BLaER1 treated with 17β-estradiol and CSF1 and Interleukin-3, amounts not matched to agents 10 nM and 100 nM (cell line): ENCODE data around the gene BRDT.
"Not testable (repeated sequence)": the region's sequence is repeated elsewhere in the genome, so short reads cannot be mapped to it uniquely, and the experiment has no call there.

ENCODE experiments used
- H3K27ac ChIP-seq, 11 experiments: shearing (Covaris generic); formaldehyde crosslinking; 2 replicates each; pipeline ENCODE4 v1.8.1; 2022
- H3K27me3 ChIP-seq, 11 experiments: shearing (Covaris generic); formaldehyde crosslinking; 2 replicates each; pipeline ENCODE4 v1.8.1; 2022
- H3K36me3 ChIP-seq, 11 experiments: shearing (Covaris generic); formaldehyde crosslinking; 2 replicates each; pipeline ENCODE4 v1.8.1; 2022
- H3K4me1 ChIP-seq, 10 experiments: shearing (Covaris generic); formaldehyde crosslinking; 2 replicates each; pipeline ENCODE4 v1.8.1; 2022
- H3K4me2 ChIP-seq, 11 experiments: shearing (Covaris generic); formaldehyde crosslinking; 2 replicates each; pipeline ENCODE4 v1.8.1; 2022
- H3K4me3 ChIP-seq, 10 experiments: shearing (Covaris generic); formaldehyde crosslinking; 2 replicates each; pipeline ENCODE4 v1.8.1; 2022
- H3K9ac ChIP-seq, 11 experiments: shearing (Covaris generic); formaldehyde crosslinking; 2 replicates each; pipeline ENCODE4 v1.8.1; 2022
- H3K9me3 ChIP-seq, 11 experiments: shearing (Covaris generic); formaldehyde crosslinking; replicated peaks in 1 of 11; 2 replicates each; pipeline ENCODE4 v1.8.1; 2022
- H4K20me1 ChIP-seq, 11 experiments: shearing (Covaris generic); formaldehyde crosslinking; 2 replicates each; pipeline ENCODE4 v1.8.1; 2022
- Cebpa-rat ChIP-seq, 11 experiments: shearing (Covaris generic); IDR thresholded peaks; 2 replicates each; pipeline ENCODE4 v1.8.1; 2022

The BRDT gene

DNA sequence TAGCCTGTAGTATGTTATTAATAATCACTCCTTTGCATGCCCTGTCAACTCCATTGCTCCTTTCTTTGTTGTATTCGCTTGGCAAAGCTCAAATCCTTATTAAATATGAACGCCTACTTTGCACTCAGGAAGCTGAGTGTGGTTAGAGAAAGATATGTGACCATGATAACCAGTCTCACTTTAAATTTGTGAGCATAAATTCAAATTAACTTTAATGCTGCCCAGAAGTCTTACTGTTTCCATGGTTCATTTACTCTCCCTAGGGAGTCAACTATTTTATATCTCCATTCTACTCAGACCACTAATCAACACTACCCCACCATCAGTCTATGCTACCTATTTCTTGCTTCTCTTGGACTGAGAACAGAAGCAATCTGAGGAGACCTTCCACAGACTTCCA lies 68.5 kb downstream of the BRDT start:
- H3K4me2 ChIP-seq = peak overlapping the region in 3 of 11 experiments; percentile 7 to 28 (median 19); a peak in 5 of 22 replicates
- no peak overlapping the region for H3K9ac ChIP-seq
- H3K4me3 ChIP-seq = no peak overlapping the region
- no peak for TF ChIP-seq Cebpa-rat (IDR thresholded peaks at IDR 0.05)
- H4K20me1 ChIP-seq = no peaks in the 10 kb centered on the region
- no peak overlapping the region for H3K27ac ChIP-seq
- H3K4me1 ChIP-seq = peaks cover 0 to 18% (median 0%) of the 10 kb centered on the region in 10 experiments; a peak in 6 of 20 replicates
- no peaks in the 10 kb centered on the region for H3K27me3 ChIP-seq
- no peaks in the 10 kb centered on the region for H3K36me3 ChIP-seq
- H3K9me3 ChIP-seq = peaks cover 0 to 20% (median 7%) of the 10 kb centered on the region in 11 experiments; a peak in 8 of 22 replicates

DNA sequence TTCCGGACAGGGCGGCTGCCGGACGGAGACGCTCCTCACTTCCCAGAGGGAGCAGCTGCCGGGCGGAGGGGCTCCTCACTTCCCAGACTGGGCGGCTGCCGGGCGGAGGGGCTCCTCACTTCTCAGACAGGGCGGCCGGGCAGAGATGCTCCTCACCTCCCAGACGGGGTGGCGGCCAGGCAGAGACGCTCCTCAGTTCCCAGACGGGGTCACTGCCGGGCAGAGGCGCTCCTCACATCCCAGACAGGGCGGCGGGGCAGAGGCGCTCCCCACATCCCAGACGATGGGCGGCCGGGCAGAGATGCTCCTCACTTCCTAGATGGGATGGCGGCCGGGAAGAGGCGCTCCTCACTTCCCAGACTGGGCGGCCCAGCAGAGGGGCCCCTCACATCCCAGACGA lies 76.8 kb downstream of the BRDT start:
- not testable (repeated sequence) for H3K4me3 ChIP-seq, H3K9ac ChIP-seq, H3K27ac ChIP-seq, H3K4me2 ChIP-seq, H4K20me1 ChIP-seq, H3K36me3 ChIP-seq
- Histone ChIP-seq H3K4me1 (peaks cover 14 to 17% (median 16%) of the 10 kb centered on the region in 10 experiments; a peak in 19 of 20 replicates), H3K9me3 (peaks cover 12 to 44% (median 35%) of the 10 kb centered on the region in 11 experiments; a peak in 21 of 22 replicates), H3K27me3 (peaks cover 28 to 35% (median 33%) of the 10 kb centered on the region in 11 experiments)

- no peak for TF ChIP-seq Cebpa-rat (IDR thresholded peaks at IDR 0.05)
- no peak overlapping the region for H3K27ac ChIP-seq
- H3K4me1 ChIP-seq = peaks cover 14 to 18% (median 17%) of the 10 kb centered on the region in 10 experiments; a peak in 19 of 20 replicates
- no peaks in the 10 kb centered on the region for H4K20me1 ChIP-seq
- H3K9ac ChIP-seq = no peak overlapping the region
- peaks cover 12 to 44% (median 30%) of the 10 kb centered on the region in 11 experiments; a peak in 21 of 22 replicates for H3K9me3 ChIP-seq
- no peaks in the 10 kb centered on the region for H3K36me3 ChIP-seq
- no peak overlapping the region for H3K4me2 ChIP-seq
- peaks cover 36 to 42% (median 40%) of the 10 kb centered on the region in 11 experiments for H3K27me3 ChIP-seq
- no peak overlapping the region for H3K4me3 ChIP-seq
Measured at GRCh38 chr1:92026806-92027205, 77.6 kb downstream of the BRDT start.

GRCh38 chr1:92029241-92029922 lies 80.2 kb downstream of the BRDT start:
- no peak overlapping the region for H3K27ac ChIP-seq
- H3K4me2 ChIP-seq = peak overlapping the region; percentile 91 to 99 (median 95)
- H3K27me3 ChIP-seq = peaks cover 37 to 55% (median 53%) of the 10 kb centered on the region in 11 experiments
- H3K4me1 ChIP-seq = peaks cover 14 to 18% (median 17%) of the 10 kb centered on the region in 10 experiments; a peak in 19 of 20 replicates
- H3K4me3 ChIP-seq = peak overlapping the region; percentile 56 to 72 (median 62)
- H3K9me3 ChIP-seq = peaks cover 8 to 38% (median 25%) of the 10 kb centered on the region in 11 experiments; a peak in 21 of 22 replicates
- no peaks in the 10 kb centered on the region for H4K20me1 ChIP-seq
- no peaks in the 10 kb centered on the region for H3K36me3 ChIP-seq
- TF ChIP-seq Cebpa-rat (IDR thresholded peaks at IDR 0.05) = no peak
- peak overlapping the region; percentile 47 to 66 (median 58); a peak in 20 of 22 replicates for H3K9ac ChIP-seq

DNA sequence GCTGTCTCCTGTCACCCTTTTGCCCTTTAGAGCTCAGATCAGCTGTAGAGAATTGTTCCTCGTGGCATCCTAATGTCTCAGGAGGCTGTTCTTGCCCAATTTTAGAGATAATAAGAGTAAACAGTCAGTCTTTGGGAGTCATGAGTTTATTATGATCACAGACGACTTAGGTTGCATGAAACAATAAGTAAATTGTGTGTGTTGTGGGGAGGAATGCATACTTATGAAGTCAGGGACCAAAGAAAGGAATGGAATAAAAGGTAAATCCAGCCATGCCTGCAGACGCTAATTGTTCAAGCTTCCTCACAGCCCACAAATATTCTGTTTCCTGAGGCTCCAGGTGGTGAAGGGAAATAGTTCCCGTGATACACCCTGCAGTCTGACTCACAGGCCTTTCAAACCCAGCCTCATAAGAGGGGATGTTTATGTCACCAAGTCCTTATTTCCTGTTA lies 81.5 kb downstream of the BRDT start:
- H3K9ac ChIP-seq = no peak overlapping the region; a peak in 1 of 22 replicates
- H3K4me1 ChIP-seq = peaks cover 14 to 18% (median 17%) of the 10 kb centered on the region in 10 experiments; a peak in 19 of 20 replicates
- H3K36me3 ChIP-seq = no peaks in the 10 kb centered on the region
- TF ChIP-seq Cebpa-rat (IDR thresholded peaks at IDR 0.05) = no peak
- peaks cover 6 to 37% (median 24%) of the 10 kb centered on the region in 11 experiments; a peak in 20 of 22 replicates for H3K9me3 ChIP-seq
- no peak overlapping the region for H3K27ac ChIP-seq
- peaks cover 37 to 55% (median 53%) of the 10 kb centered on the region in 11 experiments for H3K27me3 ChIP-seq
- H3K4me3 ChIP-seq = peak overlapping the region in 6 of 10 experiments; percentile 58 to 67 (median 62); a peak in 9 of 20 replicates
- no peaks in the 10 kb centered on the region for H4K20me1 ChIP-seq
- H3K4me2 ChIP-seq = peak overlapping the region; percentile 91 to 99 (median 95)

- no peak overlapping the region for H3K4me3 ChIP-seq
Measured at GRCh38 chr1:92031281-92032110, 82.3 kb downstream of the BRDT start.

GRCh38 chr1:92037400-92037799 lies 88.2 kb downstream of the BRDT start:
- Histone ChIP-seq H4K20me1 (no peaks in the 10 kb centered on the region), H3K9me3 (no peaks in the 10 kb centered on the region), H3K27me3 (peaks cover 0 to 8% (median 6%) of the 10 kb centered on the region in 11 experiments; a peak in 14 of 22 replicates), H3K4me2 (no peak overlapping the region), H3K4me1 (no peaks in the 10 kb centered on the region), H3K36me3 (no peaks in the 10 kb centered on the region), H3K4me3 (no peak overlapping the region), H3K9ac (no peak overlapping the region), H3K27ac (no peak overlapping the region)
- TF ChIP-seq Cebpa-rat (IDR thresholded peaks at IDR 0.05) = no peak

More at GRCh38 chr1:92031281-92032110, 82.3 kb downstream of the BRDT start:
- peak overlapping the region in 4 of 11 experiments; percentile 94 to 99 (median 98); a peak in 4 of 22 replicates for H3K4me2 ChIP-seq
- no peaks in the 10 kb centered on the region for H3K36me3 ChIP-seq
- TF ChIP-seq Cebpa-rat (IDR thresholded peaks at IDR 0.05) = no peak
- no peaks in the 10 kb centered on the region for H4K20me1 ChIP-seq
- peaks cover 37 to 55% (median 53%) of the 10 kb centered on the region in 11 experiments for H3K27me3 ChIP-seq
- H3K9ac ChIP-seq = no peak overlapping the region
- peaks cover 0 to 31% (median 16%) of the 10 kb centered on the region in 11 experiments; a peak in 15 of 22 replicates for H3K9me3 ChIP-seq
- no peak overlapping the region for H3K27ac ChIP-seq
- H3K4me1 ChIP-seq = peaks cover 14 to 18% (median 17%) of the 10 kb centered on the region in 10 experiments; a peak in 19 of 20 replicates

GRCh38 chr1:92038695-92039346 lies 89.6 kb downstream of the BRDT start:
- Histone ChIP-seq H3K9me3 (no peaks in the 10 kb centered on the region), H3K4me2 (no peak overlapping the region), H3K36me3 (no peaks in the 10 kb centered on the region), H3K9ac (no peak overlapping the region), H3K4me1 (no peaks in the 10 kb centered on the region), H3K4me3 (no peak overlapping the region), H3K27me3 (no peaks in the 10 kb centered on the region), H4K20me1 (no peaks in the 10 kb centered on the region), H3K27ac (no peak overlapping the region)
- no peak for TF ChIP-seq Cebpa-rat (IDR thresholded peaks at IDR 0.05)
